ENCODE results near the gene KRT8.
"Not testable (repeated sequence)": the region's sequence is repeated elsewhere in the genome, so short reads cannot be mapped to it uniquely, and the experiment has no call there.

Gene KRT8

DNA sequence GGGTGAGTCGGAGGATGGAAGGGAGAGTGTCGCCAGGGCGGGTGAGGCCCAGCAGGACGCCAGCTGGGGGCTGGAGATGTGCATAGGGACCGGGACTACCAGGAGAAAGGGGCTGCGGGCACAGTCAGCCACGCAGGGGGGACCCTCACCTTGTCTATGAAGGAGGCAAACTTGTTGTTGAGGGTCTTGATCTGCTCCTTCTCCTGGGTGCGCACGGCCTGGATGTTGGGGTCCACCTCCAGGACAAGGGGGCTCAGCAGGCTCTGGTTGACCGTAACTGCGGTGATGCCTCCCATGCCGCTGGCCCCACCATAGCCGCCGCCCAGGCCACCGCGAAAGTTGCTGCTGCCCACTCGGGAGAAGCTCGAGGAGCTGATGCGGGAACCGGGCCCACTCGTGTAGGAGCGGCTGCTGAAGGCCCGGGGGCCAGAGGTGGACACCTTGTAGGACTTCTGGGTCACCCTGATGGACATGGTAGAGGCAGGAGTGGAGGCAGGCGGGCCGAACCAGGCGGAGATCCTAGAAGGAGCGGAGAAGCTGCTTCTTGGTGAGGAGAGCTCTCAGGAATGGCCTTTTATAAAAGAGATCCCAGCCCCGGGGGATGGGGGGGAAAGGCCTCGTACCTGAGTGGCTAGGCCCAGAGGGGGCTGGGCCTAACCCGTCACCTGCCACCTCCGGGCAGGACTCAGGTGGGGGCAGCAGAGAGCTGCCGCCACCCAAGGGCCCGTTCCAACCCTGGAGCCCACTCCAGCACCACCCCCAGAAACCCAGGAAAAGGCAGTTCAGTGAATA lies at the start of gene KRT8:
Gene KRT8, minus strand, starts transcription at position 568 of the 792 bp plus-strand sequence. Its CDS starts 95 bp downstream, at position 473.
- not testable (repeated sequence) for DNase-seq

DNA sequence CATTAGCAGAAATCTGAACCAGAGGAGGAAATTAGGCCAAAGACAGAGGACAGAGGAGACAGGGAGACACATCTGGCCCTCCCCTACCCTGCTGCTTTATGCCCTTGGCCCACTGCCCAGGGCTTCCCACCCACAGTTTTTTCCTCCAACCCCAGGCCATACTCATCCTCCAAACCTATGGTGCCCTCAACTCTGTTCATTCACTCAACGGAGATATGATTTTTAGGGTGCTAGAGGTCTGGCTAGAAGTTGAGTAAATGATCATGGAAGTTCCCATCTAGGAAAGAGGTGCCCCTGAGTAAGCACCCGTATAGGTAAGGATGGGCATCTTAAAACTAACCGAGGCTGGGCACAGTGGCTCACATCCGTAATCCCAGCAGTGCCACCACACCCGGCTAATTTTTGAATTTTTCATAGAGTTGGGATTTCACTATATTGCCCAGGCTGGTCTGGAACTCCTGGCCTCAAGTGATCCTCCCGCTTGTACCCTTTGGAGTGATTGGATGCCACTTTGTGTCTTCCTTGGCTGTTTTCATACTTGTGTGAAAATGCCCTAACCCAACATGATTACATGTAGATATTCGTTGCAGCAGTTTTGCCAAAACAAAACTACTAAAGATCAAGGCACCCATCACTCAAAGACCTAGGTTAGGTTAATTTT lies 48.4 kb upstream of the KRT8 start:
- DNase-seq = no peak

DNA sequence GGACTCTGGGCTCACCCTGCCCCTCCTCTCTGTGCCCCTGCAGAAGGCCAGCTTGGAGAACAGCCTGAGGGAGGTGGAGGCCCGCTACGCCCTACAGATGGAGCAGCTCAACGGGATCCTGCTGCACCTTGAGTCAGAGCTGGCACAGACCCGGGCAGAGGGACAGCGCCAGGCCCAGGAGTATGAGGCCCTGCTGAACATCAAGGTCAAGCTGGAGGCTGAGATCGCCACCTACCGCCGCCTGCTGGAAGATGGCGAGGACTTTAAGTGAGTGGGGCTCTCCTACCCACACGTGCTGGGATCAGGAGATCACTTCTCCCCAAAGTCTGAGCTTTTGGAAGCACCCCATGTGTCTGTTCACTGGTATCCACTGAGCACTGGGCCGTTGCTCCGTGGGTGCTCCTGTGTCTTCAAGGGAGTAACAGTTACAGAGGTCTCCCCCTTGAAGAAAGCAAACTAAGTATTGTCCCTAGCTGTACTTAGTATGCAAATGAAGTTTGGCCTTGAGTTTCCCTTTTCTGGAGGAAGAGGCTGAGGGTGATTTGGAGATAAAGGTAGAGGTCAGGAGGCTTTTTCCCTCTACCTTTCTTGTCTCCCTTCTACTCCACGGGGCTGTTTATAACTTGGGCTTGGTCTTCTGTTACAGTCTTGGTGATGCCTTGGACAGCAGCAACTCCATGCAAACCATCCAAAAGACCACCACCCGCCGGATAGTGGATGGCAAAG lies 47.4 kb upstream of the KRT8 start:
- DNase-seq = no peak

DNA sequence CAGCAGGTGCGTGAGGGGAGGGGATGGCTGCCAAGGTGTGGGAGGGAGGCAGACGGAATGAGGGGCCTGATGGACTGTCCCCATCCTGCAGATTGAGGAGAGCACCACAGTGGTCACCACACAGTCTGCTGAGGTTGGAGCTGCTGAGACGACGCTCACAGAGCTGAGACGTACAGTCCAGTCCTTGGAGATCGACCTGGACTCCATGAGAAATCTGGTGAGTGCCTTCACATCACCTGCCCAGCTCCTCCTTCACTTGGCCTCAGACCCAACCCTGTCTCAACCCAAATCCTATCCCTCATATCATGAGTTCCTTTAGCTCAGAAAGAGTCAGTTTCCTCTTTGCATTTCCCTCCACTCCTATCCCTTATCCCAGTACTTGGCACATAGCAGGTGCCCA lies 46.8 kb upstream of the KRT8 start:
- DNase-seq = no peak

DNA sequence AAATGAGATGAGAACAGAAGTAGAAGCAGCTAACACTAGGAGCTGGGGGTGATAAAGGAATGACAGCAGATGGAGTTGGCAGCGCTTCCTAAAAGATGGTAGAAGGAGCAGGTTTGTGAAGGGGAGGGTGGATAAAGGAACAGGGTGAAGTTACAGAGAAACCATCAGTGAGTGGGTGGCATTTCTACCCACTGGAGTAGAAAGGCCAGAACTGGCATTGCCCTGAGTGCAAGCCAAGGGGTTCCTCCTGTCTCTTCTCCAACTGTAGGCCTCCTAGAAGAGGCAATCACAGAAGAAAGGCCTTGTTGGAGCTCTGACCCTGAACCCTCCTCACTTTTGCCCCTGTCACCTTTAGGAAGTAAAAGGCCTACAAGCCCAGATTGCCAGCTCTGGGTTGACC lies 46.2 kb upstream of the KRT8 start:
- no peak for DNase-seq

DNA sequence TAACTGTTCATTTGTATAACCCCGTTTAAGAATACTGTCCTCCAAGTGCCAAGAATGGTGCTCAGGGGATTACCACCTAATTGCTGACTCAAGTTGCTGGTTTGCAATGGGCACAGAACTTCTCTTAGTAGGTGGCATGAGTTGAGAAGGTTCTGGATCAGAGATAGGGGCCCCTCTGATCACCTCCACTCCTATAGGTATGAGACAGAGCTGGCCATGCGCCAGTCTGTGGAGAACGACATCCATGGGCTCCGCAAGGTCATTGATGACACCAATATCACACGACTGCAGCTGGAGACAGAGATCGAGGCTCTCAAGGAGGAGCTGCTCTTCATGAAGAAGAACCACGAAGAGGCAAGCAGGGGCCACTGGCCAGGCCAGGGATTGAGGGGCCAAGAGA lies 45.7 kb upstream of the KRT8 start:
- no peak for DNase-seq

DNA sequence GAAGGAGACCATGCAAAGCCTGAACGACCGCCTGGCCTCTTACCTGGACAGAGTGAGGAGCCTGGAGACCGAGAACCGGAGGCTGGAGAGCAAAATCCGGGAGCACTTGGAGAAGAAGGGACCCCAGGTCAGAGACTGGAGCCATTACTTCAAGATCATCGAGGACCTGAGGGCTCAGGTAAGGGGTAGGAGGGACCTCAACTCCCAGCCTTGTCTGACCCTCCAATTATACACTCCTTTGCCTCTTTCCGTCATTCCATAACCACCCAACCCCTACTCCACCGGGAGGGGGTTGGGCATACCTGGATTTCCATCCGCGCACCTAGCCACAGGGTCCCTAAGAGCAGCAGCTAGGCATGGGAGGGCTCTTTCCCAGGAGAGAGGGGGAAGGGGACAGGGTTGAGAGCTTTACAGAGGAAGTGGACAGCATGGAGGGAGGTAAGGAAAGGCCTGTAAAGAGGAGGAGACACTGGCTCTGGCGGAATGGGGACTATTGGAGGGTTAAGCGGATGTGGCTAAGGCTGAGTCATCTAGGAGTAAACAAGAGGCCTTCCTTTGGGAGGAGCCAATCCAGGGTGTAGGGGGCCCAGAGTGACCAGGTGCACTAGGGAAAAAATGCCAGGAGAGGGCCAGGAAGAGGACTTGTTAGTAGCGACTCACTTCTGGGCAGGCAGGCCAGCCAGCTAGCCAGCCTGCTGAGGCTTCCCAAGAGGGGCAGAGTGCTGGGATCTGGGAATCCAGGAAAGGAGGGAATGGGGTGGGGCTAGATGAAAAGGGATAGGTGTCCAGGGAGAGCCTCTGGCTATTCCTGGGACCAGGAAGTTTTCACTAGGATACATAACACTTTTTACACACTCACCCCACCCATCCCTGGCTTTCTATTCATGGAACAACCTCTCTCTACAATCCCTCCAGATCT lies 44.8 kb upstream of the KRT8 start:
- no peak for DNase-seq

DNA sequence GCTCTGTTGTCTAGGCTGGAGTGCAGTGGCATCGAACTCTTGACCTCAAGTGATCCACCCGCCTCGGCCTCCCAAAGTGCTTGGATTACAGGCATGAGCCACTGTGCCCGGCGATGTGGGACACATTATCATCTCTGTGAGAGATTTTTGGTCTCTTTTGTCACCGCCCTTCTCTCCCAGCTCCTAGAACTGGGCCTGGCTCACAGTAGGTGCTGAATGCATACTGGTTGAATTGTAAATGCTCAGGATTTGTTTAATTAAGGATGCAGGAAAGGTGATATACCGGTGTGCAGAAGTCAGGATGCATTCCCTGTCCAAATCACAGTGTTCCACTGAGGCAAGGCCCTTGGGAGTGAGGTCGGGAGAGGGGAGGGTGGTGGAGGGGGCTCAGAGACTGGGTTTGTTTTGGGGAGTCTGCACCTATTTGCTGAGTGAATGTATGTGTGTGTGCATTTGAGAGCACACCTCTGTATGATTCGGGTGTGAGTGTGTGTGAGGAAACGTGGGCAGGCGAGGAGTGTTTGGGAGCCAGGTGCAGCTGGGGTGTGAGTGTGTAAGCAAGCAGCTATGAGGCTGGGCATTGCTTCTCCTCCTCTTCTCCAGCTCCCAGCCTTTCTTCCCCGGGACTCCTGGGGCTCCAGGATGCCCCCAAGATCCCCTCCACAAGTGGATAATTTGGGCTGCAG lies 43.0 kb upstream of the KRT8 start:
- DNase-seq = no peak

DNA sequence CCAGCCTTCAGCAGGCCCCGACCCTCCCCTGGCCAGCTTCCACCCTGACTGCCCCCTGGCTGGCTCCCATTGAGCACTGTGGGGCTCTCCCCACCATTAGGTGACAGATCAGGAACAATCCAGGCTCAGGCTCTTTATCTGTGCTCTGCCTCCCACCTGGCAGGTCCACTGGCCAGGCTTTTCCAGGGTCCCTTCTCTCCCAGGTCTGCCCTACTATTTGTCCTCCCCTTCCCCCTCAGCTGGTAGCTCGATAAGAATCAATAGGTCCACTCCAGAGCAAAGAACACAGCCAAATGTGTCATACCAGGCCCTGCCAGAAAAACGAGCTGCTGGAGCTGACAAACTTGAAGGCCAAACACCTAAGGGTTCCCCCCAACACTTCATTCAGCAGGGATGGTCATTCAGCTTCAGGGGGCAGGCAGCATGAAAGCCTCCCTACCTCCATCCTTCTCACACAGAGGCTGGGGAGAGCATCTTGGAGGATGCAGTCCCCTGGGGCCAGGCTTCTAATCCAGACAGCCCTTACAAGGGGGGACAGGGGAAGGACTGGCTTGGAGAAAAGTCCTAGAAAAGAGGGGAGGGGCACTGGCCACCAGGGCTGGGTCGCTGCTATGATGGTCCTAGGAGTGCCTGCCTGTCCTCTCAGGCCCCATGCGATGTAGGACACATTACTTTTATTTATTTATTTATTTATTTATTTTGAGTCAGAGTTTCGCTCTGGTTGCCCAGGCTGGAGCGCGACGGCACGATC lies 42.1 kb upstream of the KRT8 start:
- no peak for DNase-seq

DNA sequence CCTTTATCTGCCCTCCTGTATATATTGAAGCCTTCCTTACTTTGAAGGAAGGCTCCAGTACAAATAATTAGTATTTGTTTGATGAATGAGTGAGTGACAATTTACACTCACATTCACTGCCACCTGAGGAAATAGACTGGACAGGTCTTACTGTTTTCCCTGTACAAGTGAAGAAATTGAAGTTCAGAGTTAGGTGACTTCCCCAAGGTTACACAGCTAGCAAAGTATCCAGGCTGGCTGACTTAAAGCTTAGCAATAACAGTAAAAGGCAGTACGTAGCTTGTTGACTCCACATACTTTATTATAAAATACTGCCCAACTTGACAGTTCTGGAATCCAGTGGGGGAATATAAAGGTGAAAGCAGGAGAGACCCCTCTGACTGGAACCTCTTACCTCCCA lies 41.5 kb upstream of the KRT8 start:
- DNase-seq = no peak

DNA sequence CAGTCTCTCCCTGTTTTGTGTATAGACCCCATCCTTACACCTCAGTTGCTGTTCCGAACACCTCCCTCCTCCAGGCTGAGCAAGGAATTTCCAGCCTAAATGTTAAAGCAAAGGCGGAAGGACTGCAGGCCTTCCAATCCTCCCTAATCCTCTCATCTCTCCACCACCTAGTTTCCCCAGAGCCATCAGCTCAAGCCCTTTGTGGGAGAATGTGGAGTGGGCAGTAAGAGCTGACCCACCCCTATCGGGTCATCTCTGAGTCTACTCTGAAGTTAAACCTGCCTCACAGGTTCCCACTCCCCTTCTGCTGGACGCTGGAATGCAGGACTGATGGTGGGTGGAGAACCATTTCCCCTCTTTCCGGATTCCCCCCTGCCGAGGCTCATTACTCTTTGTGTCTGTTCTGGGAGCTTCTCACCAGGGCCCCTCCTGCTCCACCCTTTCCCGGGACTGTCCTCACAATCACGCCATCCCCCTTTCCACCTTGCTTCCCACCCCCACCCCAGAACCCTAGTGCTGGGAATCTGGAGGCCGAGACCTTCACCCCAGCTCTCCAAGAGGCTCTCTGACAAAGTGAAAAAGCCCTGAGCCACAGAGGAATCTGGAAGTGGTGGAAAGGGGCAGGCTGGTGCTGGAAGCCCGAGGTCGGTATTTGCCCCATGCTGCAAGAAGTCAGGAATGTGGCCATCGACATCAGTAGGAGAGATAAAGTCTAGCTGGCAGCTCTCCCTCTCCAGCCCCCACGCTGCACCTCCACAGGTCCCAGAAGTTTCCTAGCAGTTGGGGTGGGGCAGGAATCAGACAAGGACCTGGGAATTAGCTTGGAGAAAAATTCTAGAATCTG lies 40.7 kb upstream of the KRT8 start:
- DNase-seq = no peak

DNA sequence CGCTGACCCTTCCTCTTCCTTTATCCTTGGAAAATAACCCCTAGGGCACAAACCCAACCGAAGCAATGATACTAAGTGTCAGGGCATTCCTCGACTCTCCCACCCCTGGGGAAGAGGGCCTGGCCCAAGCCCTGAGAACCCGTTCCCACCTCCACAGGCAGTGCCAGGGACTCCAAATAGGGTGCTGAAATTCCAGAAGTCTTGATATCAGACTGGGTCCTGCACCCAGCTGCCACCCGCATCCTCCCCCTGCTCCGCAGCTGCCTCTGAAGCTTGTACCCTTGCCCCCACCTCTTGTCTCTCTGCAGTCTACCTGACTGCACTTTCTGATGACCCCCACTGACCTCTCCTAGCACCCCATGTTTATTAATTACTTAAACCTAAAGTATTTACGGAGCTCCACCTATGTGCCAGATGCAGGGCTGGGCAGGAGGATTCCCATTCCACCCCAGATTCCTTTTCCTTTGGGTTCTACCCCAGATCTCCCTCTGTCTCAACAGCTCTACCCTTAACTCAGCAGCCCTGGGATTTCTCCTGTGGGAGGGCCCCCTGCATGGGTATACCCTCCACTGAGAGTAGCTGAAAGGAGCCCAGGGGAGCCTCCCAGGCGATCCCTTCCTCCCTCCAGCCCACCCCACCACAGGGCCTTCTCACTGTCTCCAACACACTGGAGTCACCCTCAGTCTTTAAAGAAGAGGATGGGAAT lies 40.0 kb upstream of the KRT8 start:
- DNase-seq = no peak

DNA sequence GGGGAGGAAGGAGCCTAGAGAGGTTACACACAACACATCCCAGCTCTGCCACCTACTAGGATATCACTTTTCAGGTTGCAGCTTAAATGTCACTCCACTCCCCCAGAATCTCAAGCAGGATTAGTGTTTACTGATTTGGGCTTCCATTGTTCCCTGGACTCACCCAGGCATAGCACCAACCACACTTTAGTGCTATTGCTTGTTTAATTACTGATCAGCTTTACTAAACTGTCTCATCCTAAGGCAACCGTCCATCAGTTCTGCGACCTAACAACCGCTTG lies 38.0 kb upstream of the KRT8 start:
- no peak for DNase-seq

DNA sequence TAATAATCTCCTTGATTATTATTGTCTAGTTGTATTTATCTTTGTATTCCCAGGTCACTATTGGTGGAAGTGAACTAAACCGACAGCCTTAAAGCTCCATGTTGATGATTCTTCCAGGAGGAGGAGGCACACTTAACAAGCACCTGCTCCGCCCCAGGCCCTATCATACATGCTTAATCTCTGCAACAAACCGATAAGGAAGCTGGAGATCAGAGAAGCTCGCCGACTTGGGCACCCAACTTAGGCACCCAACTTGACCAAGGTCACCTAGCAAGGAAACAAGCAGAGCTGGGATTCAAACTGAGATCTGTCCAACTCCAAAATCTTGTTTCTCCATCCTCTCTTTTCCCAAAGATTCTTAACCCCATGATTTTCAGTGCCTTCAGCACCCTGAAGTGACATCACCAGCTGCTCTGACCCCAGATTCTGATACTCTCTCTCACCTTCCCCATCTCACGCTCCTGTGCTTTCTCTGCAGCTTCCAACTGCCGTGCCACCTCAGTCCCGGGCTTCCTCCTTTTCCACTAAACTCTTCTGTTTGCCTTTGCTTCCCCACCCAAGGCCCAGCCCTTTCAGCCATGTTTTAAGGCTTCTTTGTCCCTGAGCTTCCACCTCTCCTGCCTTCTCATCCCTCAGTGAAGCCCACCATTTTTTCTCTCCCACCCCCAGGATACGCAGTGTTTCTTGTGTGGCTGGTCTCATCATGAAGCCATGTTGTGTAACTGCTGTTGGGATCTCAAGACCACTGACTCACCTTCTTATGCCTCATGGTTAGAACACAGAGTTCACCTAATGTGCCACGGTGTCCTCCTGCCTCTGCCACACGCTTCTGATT lies 37.4 kb upstream of the KRT8 start:
- no peak for DNase-seq

DNA sequence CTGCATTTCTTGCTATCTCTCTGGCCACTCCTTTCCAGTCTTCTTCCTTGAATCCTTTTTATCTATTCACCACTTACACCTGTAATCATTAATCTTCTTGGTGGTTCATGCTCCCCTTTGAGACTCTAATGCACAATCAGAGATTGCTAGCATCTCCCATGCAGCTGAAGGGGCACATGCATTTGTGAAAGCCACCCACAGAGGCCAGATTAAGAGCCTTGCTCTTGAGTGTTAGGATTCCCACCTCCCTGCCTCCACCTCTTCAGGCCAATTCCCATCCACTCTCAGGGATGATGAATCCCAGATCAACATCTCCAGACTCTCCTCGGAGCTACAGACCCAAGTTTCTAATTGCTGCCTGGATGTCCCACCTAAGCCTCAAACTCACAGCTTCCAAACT lies 24.7 kb upstream of the KRT8 start:
- no peak for DNase-seq

DNA sequence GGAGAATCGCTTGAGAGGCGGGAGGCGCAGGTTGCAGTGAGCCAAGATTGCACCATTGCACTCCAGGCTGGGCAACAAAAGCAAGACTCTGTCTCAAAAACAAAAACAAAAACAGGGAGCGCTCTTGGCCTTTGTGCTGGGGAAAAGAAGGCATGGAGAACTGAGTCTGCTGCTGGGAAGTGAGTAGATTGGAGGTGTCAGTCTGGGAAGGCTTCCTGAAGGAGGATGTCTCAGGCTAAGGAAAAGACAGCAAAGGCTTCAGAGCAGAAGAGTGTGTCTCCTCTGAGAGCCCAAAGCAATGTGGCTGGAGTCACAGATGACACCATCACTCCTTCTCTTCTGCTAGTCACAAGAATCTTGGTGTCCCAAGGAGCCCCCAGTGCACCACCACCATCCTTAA lies 23.1 kb upstream of the KRT8 start:
- DNase-seq = no peak

DNA sequence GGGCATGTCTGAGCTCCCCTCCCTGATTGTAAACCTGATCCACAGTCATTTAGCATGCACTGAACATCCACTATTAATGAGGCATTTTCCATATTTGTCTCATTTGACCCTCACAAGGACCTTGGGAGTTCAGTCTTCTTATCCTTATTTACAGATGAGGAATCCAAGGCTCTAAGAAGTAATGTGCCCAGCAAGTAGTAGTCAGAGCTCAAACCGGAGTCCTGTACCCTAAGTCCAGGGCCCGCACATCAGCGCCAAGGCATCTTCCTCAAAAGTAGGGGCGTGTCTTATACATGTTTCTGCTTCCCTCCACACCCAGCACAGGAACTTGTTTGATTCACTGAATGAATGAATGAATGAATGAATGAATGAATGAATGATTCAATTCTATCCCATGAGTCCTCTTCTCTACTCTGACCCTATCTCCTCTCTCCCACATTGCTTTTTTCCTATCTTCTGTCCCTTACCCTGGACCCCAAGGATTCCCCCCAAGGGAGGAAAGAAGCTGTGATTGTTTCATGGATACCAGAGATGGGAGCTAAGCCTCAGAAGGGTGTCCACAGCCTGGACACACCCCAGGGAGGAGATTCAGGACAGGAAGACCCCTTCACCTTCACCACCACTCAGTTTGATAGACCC lies 21.8 kb upstream of the KRT8 start:
- no peak for DNase-seq

DNA sequence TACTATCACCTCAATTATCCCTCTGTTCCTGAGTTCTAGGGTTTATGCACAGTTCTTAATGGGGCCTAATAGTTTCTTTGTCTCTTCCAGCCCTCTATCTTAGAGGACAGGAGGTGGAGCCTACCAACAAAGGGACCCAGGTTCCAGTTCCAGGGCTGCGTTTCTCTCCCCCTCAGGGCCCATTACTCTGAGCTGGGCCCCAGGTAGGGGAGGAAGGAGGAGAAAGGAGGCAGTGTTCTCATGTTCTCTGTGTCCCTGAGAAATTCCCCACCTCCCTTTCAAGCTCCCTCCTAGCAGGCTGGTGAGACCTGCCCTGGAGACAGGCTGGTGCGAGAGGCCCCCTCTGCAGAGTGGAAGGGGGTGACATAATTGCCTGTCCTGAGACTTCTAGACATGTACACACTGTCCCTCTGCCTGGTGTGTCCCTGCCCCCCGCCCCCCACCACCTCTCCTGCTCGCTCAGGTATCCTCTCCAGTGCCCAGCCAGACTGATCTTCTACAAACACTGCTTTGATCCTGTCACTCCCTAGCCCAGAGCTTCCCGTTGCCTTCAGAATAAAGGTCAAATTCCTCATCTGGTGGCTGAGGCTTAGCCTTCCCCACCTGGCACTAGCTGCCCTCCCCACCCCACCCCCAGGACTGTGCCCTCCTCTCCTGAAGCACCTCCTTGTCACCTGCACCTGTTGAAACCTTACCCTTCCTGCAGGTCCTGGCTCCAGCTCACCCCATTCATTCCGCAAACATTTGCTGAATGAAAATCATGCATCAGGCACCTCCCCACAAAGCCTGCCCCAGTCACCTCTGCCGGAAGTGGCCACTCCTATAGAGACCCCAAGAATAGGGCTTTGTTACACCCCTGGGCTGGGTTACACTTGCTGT lies 21.1 kb upstream of the KRT8 start:
- DNase-seq = no peak
